IMR-90 (cell line): ENCODE measurements around the gene BASP1. TPM values are rescaled to one million over a fixed set of nuclear protein-coding genes. Genes with fewer than 3 reads are reported as not detected.

Experiments used
- ATAC-seq: fragments of 200-7000 bp; cut with Tn5 transposase; 2 replicates; pipeline ENCODE4 v1.9.1; 2020; ENCODE audit warnings: low read depth, mild to moderate bottlenecking, moderate library complexity
- BruUV-seq: library from RNA; stranded (reverse); fragments of 400-500 nt; replicated peaks from 2 replicates; lab custom pipeline; 2021; lab: Mats Ljungman, UMichigan
- CTCF ChIA-PET: fragments of 300-600 bp; formaldehyde crosslinking; extraction: SDS; loops from one replicate; lab custom pipeline; 2021; ENCODE audit warnings: antibody characterized with exemption; lab: Yijun Ruan, JAX
- POLR2A ChIA-PET: fragments of 300-600 bp; sonication (Branson Sonifier 250); formaldehyde crosslinking; loops from one replicate; lab custom pipeline; 2022; ENCODE audit warnings: antibody characterized with exemption; ENCODE audit not compliant: unreplicated experiment; lab: Charles Lee
- DNase-seq: peaks from one replicate; pipeline ENCODE4 v3.0.0; 2013
- H2AFZ ChIP-seq: replicated peaks from 2 replicates; pipeline ENCODE3; 2013; ENCODE audit warnings: low read length, mild to moderate bottlenecking; ENCODE audit not compliant: poor library complexity
- H2AK5ac ChIP-seq: 2 replicates; pipeline ENCODE4 v1.6.1; 2013; ENCODE audit warnings: low read depth, low read length, inconsistent platforms
- H2AK9ac ChIP-seq: replicated peaks from 2 replicates; pipeline ENCODE3; 2013; ENCODE audit warnings: mild to moderate bottlenecking, low read depth, low read length, moderate library complexity; ENCODE audit not compliant: poor library complexity
- H2BK120ac ChIP-seq: 2 replicates; pipeline ENCODE4 v1.6.1; 2013; ENCODE audit warnings: low read depth, low read length, inconsistent platforms
- H2BK15ac ChIP-seq: 3 replicates; pipeline ENCODE4 v1.6.1; 2013; ENCODE audit warnings: low read depth, low read length, inconsistent platforms
- H2BK20ac ChIP-seq: 2 replicates; pipeline ENCODE4 v1.6.1; 2013; ENCODE audit warnings: low read depth, mild to moderate bottlenecking, inconsistent platforms, low read length, moderate library complexity
- H2BK5ac ChIP-seq: 2 replicates; pipeline ENCODE4 v1.6.1; 2013; ENCODE audit warnings: mild to moderate bottlenecking, low read depth, low read length, inconsistent platforms; ENCODE audit not compliant: poor library complexity, severe bottlenecking
- H3K14ac ChIP-seq: replicated peaks from 2 replicates; pipeline ENCODE4 v1.6.1; 2013; ENCODE audit warnings: low read depth, low read length, inconsistent platforms
- H3K18ac ChIP-seq: 2 replicates; pipeline ENCODE4 v1.6.1; 2013; ENCODE audit warnings: low read depth, low read length, control low read depth
- H3K23ac ChIP-seq: 2 replicates; pipeline ENCODE4 v1.6.1; 2013; ENCODE audit warnings: low read depth, low read length, inconsistent platforms
- H3K27ac ChIP-seq: 2 replicates; pipeline ENCODE4 v1.5.1; 2013; ENCODE audit warnings: mild to moderate bottlenecking, control low read depth, low read length; ENCODE audit not compliant: insufficient read depth
- H3K27me3 ChIP-seq: 2 replicates; pipeline ENCODE4 v1.6.1; 2013; ENCODE audit warnings: low read length; ENCODE audit not compliant: control insufficient read depth, insufficient read depth
- H3K36me3 ChIP-seq: 2 replicates; pipeline ENCODE4 v1.6.1; 2013; ENCODE audit warnings: low read length, mixed read lengths; ENCODE audit not compliant: control insufficient read depth, insufficient read depth
- H3K4ac ChIP-seq: 2 replicates; pipeline ENCODE4 v1.6.1; 2013; ENCODE audit warnings: low read depth, low read length, inconsistent platforms
- H3K4me1 ChIP-seq: 2 replicates; pipeline ENCODE4 v1.6.1; 2013; ENCODE audit warnings: low read length, mixed read lengths; ENCODE audit not compliant: control insufficient read depth, insufficient read depth
- H3K4me2 ChIP-seq: 2 replicates; pipeline ENCODE4 v1.6.1; 2013; ENCODE audit warnings: low read depth, mild to moderate bottlenecking, control low read depth, low read length, moderate library complexity
- H3K4me3 ChIP-seq: 2 replicates; pipeline ENCODE4 v1.5.1; 2013; ENCODE audit warnings: low read depth, mild to moderate bottlenecking, control low read depth, low read length, moderate library complexity; ENCODE audit not compliant: insufficient read depth
- H3K56ac ChIP-seq: 2 replicates; pipeline ENCODE4 v1.6.1; 2013; ENCODE audit warnings: low read length, inconsistent platforms; ENCODE audit not compliant: insufficient read depth; ENCODE audit errors: extremely low read depth
- H3K79me1 ChIP-seq, 2 experiments: 2 replicates each; pipeline ENCODE4 v1.6.1; 2013; ENCODE audit warnings: low read length in 2 of 2, inconsistent platforms in 1 of 2, low read depth in 1 of 2
- H3K9ac ChIP-seq: 2 replicates; pipeline ENCODE4 v1.6.1; 2013; ENCODE audit warnings: low read depth, low read length, control low read depth
- H3K9me1 ChIP-seq: 2 replicates; pipeline ENCODE4 v1.6.1; 2013; ENCODE audit warnings: low read length, inconsistent platforms; ENCODE audit not compliant: insufficient read depth
- H3K9me3 ChIP-seq: 2 replicates; pipeline ENCODE4 v1.6.1; 2013; ENCODE audit warnings: low read length; ENCODE audit not compliant: control insufficient read depth, insufficient read depth
- H4K20me1 ChIP-seq: 2 replicates; pipeline ENCODE4 v1.6.1; 2013; ENCODE audit warnings: low read length, inconsistent platforms; ENCODE audit not compliant: insufficient read depth
- H4K5ac ChIP-seq: 2 replicates; pipeline ENCODE4 v1.6.1; 2013; ENCODE audit warnings: mild to moderate bottlenecking, low read depth, low read length, control low read depth
- H4K8ac ChIP-seq, 2 experiments: 2 replicates each; pipeline ENCODE4 v1.6.1; 2013; ENCODE audit warnings: low read depth in 2 of 2, low read length in 2 of 2, control low read depth in 1 of 2, inconsistent platforms in 1 of 2
- H4K91ac ChIP-seq: 2 replicates; pipeline ENCODE4 v1.6.1; 2013; ENCODE audit warnings: low read depth, low read length, inconsistent platforms; ENCODE audit not compliant: insufficient read depth
- CEBPB ChIP-seq: IDR thresholded peaks from 2 replicates; pipeline ENCODE4 v1.6.1; 2012; ENCODE audit warnings: low read depth, low read length, improper control_type of control experiment
- ELK1 ChIP-seq: fragments of 150-350 bp; IDR thresholded peaks from 2 replicates; pipeline ENCODE4 v1.6.1; 2016; ENCODE audit warnings: low read depth, mild to moderate bottlenecking, low read length, moderate library complexity, borderline replicate concordance
- FOS ChIP-seq: fragments of 150-350 bp; IDR thresholded peaks from 2 replicates; pipeline ENCODE4 v1.6.1; 2016; ENCODE audit warnings: low read depth, low read length
- MAFK ChIP-seq: IDR thresholded peaks from 2 replicates; pipeline ENCODE4 v1.6.1; 2012; ENCODE audit warnings: low read depth, low read length, improper control_type of control experiment
- MXI1 ChIP-seq: IDR thresholded peaks from 2 replicates; pipeline ENCODE4 v1.6.1; 2012; ENCODE audit warnings: low read depth, mild to moderate bottlenecking, low read length, moderate library complexity, borderline replicate concordance
- NFE2L2 ChIP-seq: fragments of 150-350 bp; IDR thresholded peaks from 2 replicates; pipeline ENCODE4 v1.6.1; 2016; ENCODE audit warnings: low read depth, mild to moderate bottlenecking, low read length
- POLR2A ChIP-seq: IDR thresholded peaks from 2 replicates; pipeline ENCODE4 v1.6.1; 2012; ENCODE audit warnings: mild to moderate bottlenecking, low read depth, low read length
- RCOR1 ChIP-seq: IDR thresholded peaks from 2 replicates; pipeline ENCODE4 v1.6.1; 2012; ENCODE audit warnings: mild to moderate bottlenecking, low read length, improper control_type of control experiment; ENCODE audit not compliant: insufficient replicate concordance
- RFX5 ChIP-seq: IDR thresholded peaks from 2 replicates; pipeline ENCODE4 v1.8.0; 2012; ENCODE audit warnings: low read depth, mild to moderate bottlenecking, low read length, moderate library complexity
- SMC3 ChIP-seq: fragments of 150-350 bp; IDR thresholded peaks from 2 replicates; pipeline ENCODE4 v1.6.1; 2016; ENCODE audit warnings: low read depth, mild to moderate bottlenecking, antibody characterized with exemption, low read length, moderate library complexity
- WGBS, 2 experiments: methylation state at CpG; one replicate each; pipeline versions ENCODE4 v1.1.5 to v1.1.7; 2013; ENCODE audit warnings: missing lambda C conversion rate in 2 of 2; ENCODE audit not compliant: insufficient read length in 1 of 2; ENCODE audit errors: extremely low coverage in 2 of 2; 5-methylcytosine and 5-hydroxymethylcytosine counted together
- dilution Hi-C: fragments of 300-500 bp; cut with HindIII; formaldehyde crosslinking; loops from one replicate; pipeline ENCODE4 v1.14.3; 2018; ENCODE audit warnings: low sequenced_read_pairs; ENCODE audit not compliant: unreplicated experiment
- in situ Hi-C: fragments of 300-500 bp; cut with MboI; formaldehyde crosslinking; loops from 3 replicates; pipeline ENCODE4 v1.14.3; 2019; ENCODE audit warnings: low sequenced_read_pairs, inconsistent platforms, mixed read lengths
- intact Hi-C: fragments of 100-400 bp; cut with micrococcal nuclease; formaldehyde crosslinking; loops from 2 replicates; pipeline ENCODE4 v1.10.0; 2022
- polyA plus RNA-seq, 3 experiments: library from polyadenylated mRNA; depleted of rRNA; stranded (reverse); fragments of >200 nt; gene quantifications; 2 replicates each; pipeline ENCODE4 v1.2.3, GENCODE V29; 2012; ENCODE audit warnings: low replicate concordance in 1 of 3
- total RNA-seq: library from RNA; depleted of rRNA; stranded (reverse); fragments of >200 nt; gene quantifications from 2 replicates; pipeline ENCODE4 v1.2.3, GENCODE V29; 2012
- TF ChIP-seq, protein P1 (sequence below): conservative IDR thresholded peaks from 2 replicates; pipeline ENCODE4 v1.5.1; 2012; ENCODE audit warnings: mild to moderate bottlenecking, low read depth, low read length, improper control_type of control experiment

The BASP1 gene
- total and polyA plus RNA-seq, 2 of the 4 experiments (the other 2 are of a cell fraction) = 39.6 to 103 TPM

- TF ChIP-seq ELK1 = no peak
- TF ChIP-seq POLR2A = no peak
- no peak for TF ChIP-seq CEBPB
- TF ChIP-seq SMC3 = no peak
- no peak for TF ChIP-seq MAFK
- TF ChIP-seq FOS = no peak
- TF ChIP-seq NFE2L2 = no peak
- no peak for TF ChIP-seq RCOR1
- TF ChIP-seq MXI1 = no peak
- TF ChIP-seq RFX5 = no peak
- TF ChIP-seq, protein P1, sequence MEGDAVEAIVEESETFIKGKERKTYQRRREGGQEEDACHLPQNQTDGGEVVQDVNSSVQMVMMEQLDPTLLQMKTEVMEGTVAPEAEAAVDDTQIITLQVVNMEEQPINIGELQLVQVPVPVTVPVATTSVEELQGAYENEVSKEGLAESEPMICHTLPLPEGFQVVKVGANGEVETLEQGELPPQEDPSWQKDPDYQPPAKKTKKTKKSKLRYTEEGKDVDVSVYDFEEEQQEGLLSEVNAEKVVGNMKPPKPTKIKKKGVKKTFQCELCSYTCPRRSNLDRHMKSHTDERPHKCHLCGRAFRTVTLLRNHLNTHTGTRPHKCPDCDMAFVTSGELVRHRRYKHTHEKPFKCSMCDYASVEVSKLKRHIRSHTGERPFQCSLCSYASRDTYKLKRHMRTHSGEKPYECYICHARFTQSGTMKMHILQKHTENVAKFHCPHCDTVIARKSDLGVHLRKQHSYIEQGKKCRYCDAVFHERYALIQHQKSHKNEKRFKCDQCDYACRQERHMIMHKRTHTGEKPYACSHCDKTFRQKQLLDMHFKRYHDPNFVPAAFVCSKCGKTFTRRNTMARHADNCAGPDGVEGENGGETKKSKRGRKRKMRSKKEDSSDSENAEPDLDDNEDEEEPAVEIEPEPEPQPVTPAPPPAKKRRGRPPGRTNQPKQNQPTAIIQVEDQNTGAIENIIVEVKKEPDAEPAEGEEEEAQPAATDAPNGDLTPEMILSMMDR = no peak
- Histone ChIP-seq H3K9ac (no peak overlapping the region), H3K4ac (peak overlapping the region; percentile 97; the same call in 1 of the 2 replicates), H4K20me1 (no peaks in the 10 kb centered on the region), H3K9me1 (peaks cover 14% of the 10 kb centered on the region), H3K4me3 (no peak overlapping the region), H4K8ac (peak overlapping the region in 1 of 2 experiments; percentile 14; a peak in 2 of 4 replicates), H3K79me1 (no peaks in the 10 kb centered on the region), H3K18ac (peak overlapping the region; percentile 97), H2AK9ac (no peak overlapping the region), H3K56ac (no peak overlapping the region), H2BK15ac (peak overlapping the region; percentile 2; the same call in 1 of the 3 replicates), H3K14ac (peak overlapping the region; percentile 23; the same call in 1 of the 2 replicates), H2AFZ (no peak overlapping the region), H2AK5ac (peak overlapping the region; percentile 54; the same call in 1 of the 2 replicates), H3K9me3 (no peaks in the 10 kb centered on the region), H3K23ac (no peak overlapping the region), H3K27ac (peak overlapping the region; percentile 32; the same call in 1 of the 2 replicates), H3K4me2 (no peak overlapping the region), H2BK5ac (peak overlapping the region; percentile 80), H2BK20ac (peak overlapping the region; percentile 91; the same call in 1 of the 2 replicates), H4K5ac (peak overlapping the region; percentile 46), H3K36me3 (no peaks in the 10 kb centered on the region), H3K4me1 (peaks cover 17% of the 10 kb centered on the region), H3K27me3 (no peaks in the 10 kb centered on the region), H2BK120ac (peak overlapping the region; percentile 94), H4K91ac (peak overlapping the region; percentile 72)
- dilution Hi-C loops (no loop called here), intact Hi-C loops (no loop called here), in situ Hi-C loops (no loop called here)
- DNase-seq = no peak
- 48% methylated on average over 4 of the region's 5 CpGs; no CpG with 5 or more reads in 1 of the 2 experiments for WGBS, 2 experiments
- ChIA-PET CTCF (no interaction called here), POLR2A (no interaction called here)
- no peak for ATAC-seq
- BruUV-seq = no TSS peak
Measured at GRCh38 chr5:17317473-17317872, 100.0 kb downstream of the BASP1 start.
